GM12878 (cell line): Measurements from ENCODE around the gene RCC1. TPM values are rescaled to one million over a fixed set of nuclear protein-coding genes. Genes with fewer than 3 reads are reported as not detected.

Experiments used
- CREB1 ChIP-seq: IDR thresholded peaks from 2 replicates; pipeline ENCODE4 v1.6.1; 2012; ENCODE audit warnings: low read depth, mild to moderate bottlenecking, inconsistent platforms
- FOS ChIP-seq: IDR thresholded peaks from 3 replicates; pipeline ENCODE4 v1.6.1; 2011; ENCODE audit warnings: borderline replicate concordance; ENCODE audit not compliant: insufficient read length; ENCODE audit errors: extremely low read depth
- IKZF2 ChIP-seq, 2 experiments: fragments of 450-650 bp; IDR thresholded peaks; 2 replicates each; pipeline ENCODE4 v1.6.1; 2017; ENCODE audit warnings: mild to moderate bottlenecking in 2 of 2, moderate library complexity in 2 of 2
- NR2C1 ChIP-seq: fragments of 450-650 bp; IDR thresholded peaks from 2 replicates; pipeline ENCODE4 v1.6.1; 2017; ENCODE audit warnings: antibody characterized with exemption, mild to moderate bottlenecking, moderate library complexity
- PAX8 ChIP-seq: fragments of 450-650 bp; IDR thresholded peaks from 2 replicates; pipeline ENCODE4 v1.6.1; 2017; ENCODE audit warnings: mild to moderate bottlenecking, moderate library complexity
- RAD21 ChIP-seq: IDR thresholded peaks from 2 replicates; pipeline ENCODE4 v1.6.1; 2011; ENCODE audit warnings: mild to moderate bottlenecking, low read depth, low read length, moderate library complexity; ENCODE audit not compliant: insufficient read depth
- RAD51 ChIP-seq: fragments of 450-650 bp; IDR thresholded peaks from 2 replicates; pipeline ENCODE4 v1.6.1; 2016; ENCODE audit warnings: moderate library complexity, mild to moderate bottlenecking, inconsistent platforms
- SUPT20H ChIP-seq: IDR thresholded peaks from 2 replicates; pipeline ENCODE4 v1.6.1; 2011; ENCODE audit warnings: low read depth, mild to moderate bottlenecking, low read length, moderate library complexity, borderline replicate concordance; ENCODE audit not compliant: control insufficient read depth
- USF2 ChIP-seq: IDR thresholded peaks from 2 replicates; pipeline ENCODE4 v1.6.1; 2011; ENCODE audit warnings: low read depth, low read length, improper control_type of control experiment, borderline replicate concordance
- ZBTB4 ChIP-seq: fragments of 450-650 bp; formaldehyde crosslinking; IDR thresholded peaks from 2 replicates; pipeline ENCODE4 v1.4.0; 2022; ENCODE audit warnings: mild to moderate bottlenecking, moderate library complexity
- ZZZ3 ChIP-seq: IDR thresholded peaks from 2 replicates; pipeline ENCODE4 v1.6.1; 2011; ENCODE audit warnings: low read depth; ENCODE audit not compliant: control insufficient read depth, insufficient read length
- polyA plus RNA-seq, 11 experiments: library from polyadenylated mRNA; depleted of rRNA in 4 of 11; unstranded in 6 of 11; stranded (reverse) in 5 of 11; fragments of >200 nt; fragmentation: Nextera tagmentation in 4 of 11; fragmentation: Illumina TruSeq in 1 of 11; extraction: Ambion mirVana in 4 of 11; extraction: Trizol in 1 of 11; gene quantifications; 1 replicate in 1 of 11; 2 replicates in 10 of 11; pipeline versions ENCODE4 v1.2.1 to v1.2.3, GENCODE V29; 2011 to 2016; ENCODE audit warnings: inconsistent platforms in 2 of 11, missing spikeins in 2 of 11, low read depth in 1 of 11
- total RNA-seq, 4 experiments: library from RNA; depleted of rRNA in 3 of 4; stranded (reverse); fragments of >200 nt in 3 of 4; fragmentation: Illumina TruSeq in 1 of 4; extraction: Trizol in 1 of 4; gene quantifications; 2 replicates each; pipeline versions ENCODE4 v1.2.1 to v1.2.3, GENCODE V29; 2013 to 2021

The RCC1 gene
- total and polyA plus RNA-seq, 10 of the 15 experiments (the other 5 are each of a cell fraction or from before 2014, with no cell fraction given), result 8.3 to 99.4 (median 74.6) TPM

- no peak for TF ChIP-seq SUPT20H
- no peak for TF ChIP-seq FOS
- no peak for TF ChIP-seq NR2C1
- TF ChIP-seq RAD51, result no peak
- no peak for TF ChIP-seq CREB1
- TF ChIP-seq ZZZ3, result no peak
- no peak for TF ChIP-seq RAD21
- TF ChIP-seq USF2, result no peak
- no peak for TF ChIP-seq IKZF2 (IDR thresholded peaks at IDR 0.05)
- TF ChIP-seq PAX8, result no peak
- no peak for TF ChIP-seq ZBTB4 (CRISPR knock-in tag)
Measured at GRCh38 chr1:28538286-28538685, 32.4 kb downstream of the RCC1 start (continued).
